Fibroblast of pulmonary artery (primary cell): ENCODE data around the gene COL4A2.

ENCODE experiments used
- DNase-seq: peaks from one replicate; pipeline ENCODE4 v3.0.0-alpha.2; 2010; ENCODE audit warnings: low read depth
- H3K4me3 ChIP-seq: replicated peaks from 2 replicates; pipeline ENCODE4 v1.5.1; 2011; ENCODE audit warnings: low read depth, mild to moderate bottlenecking, control low read depth, low read length, moderate library complexity
- TF ChIP-seq, protein P1 (sequence below): IDR thresholded peaks from 2 replicates; pipeline ENCODE4 v1.5.1; 2011; ENCODE audit warnings: mild to moderate bottlenecking, control low read depth, low read length, inconsistent platforms; ENCODE audit errors: missing control alignments

Gene COL4A2

DNA sequence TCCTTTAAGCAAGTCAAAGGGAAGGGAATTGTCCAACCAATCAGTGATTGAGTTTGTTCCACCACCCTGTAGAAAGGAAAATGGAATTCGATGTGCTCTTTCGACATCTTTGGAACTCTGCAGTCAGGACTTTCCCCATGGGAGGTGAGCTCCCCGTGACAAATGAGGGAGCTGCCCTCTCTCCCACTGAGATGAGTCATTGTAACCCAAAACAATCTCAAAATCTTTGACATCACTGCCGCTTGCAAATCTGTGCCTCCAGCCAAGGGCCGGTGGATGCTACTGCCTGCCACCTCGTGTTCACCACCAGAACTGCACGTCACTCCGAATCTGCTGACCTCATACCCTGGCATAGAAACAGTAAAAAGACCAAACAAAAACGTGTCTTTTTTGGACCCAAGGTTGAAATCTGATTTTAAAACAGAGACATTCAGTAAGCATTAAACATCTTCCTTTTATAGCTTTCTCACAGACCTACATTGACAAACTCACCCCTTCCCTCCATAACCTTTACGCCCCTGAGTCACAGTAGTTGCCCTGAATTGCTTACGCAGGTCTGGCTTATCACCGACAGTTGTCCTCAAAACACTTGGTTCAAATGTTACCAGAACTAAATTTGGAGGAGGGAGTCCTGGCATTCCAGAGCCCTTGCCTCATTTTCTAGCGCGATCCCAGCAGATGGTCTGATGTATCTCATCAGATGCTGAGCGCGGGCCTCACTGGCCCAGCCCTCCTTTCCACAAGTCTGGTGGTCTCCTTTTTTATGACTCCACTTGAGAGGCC is 105.2 kb downstream of the COL4A2 start:
- H3K4me3 ChIP-seq, result no peak overlapping the region
- DNase-seq, result peak; percentile 100
- TF ChIP-seq, protein P1, sequence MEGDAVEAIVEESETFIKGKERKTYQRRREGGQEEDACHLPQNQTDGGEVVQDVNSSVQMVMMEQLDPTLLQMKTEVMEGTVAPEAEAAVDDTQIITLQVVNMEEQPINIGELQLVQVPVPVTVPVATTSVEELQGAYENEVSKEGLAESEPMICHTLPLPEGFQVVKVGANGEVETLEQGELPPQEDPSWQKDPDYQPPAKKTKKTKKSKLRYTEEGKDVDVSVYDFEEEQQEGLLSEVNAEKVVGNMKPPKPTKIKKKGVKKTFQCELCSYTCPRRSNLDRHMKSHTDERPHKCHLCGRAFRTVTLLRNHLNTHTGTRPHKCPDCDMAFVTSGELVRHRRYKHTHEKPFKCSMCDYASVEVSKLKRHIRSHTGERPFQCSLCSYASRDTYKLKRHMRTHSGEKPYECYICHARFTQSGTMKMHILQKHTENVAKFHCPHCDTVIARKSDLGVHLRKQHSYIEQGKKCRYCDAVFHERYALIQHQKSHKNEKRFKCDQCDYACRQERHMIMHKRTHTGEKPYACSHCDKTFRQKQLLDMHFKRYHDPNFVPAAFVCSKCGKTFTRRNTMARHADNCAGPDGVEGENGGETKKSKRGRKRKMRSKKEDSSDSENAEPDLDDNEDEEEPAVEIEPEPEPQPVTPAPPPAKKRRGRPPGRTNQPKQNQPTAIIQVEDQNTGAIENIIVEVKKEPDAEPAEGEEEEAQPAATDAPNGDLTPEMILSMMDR, result peak; percentile 96

DNA sequence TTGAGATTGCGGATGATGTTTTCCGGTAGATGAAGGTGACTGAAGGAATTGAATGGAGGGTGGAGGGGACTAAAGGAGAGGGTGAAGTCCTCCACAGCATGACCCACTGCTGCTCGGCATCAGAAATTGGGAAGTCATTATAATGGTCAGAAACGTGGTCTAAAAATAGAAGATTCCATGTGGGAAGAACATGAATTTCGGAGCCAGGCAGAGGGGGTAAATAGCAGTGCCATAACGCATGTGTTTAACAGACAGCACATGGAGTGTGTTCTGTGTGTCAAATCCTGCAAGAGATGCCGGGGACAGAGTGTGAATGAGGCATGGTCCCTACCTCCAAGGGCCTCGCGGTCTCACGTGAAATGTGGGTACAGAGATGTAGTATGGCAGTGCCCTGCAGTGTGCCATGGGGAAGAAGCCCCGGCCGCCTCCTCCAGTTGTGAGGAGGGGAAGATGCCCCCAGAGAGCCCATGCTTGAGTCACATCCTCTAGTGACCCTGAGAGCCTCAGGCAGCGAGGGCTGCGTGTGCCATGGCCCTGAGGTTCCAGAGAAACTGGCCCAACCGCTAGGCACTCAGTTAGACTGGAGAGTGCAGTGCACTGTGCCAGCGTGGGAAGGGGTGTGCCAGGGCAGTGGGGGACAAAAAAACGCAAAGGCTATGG is 106.1 kb downstream of the COL4A2 start:
- TF ChIP-seq, protein P1, result no peak
- no peak for DNase-seq
- H3K4me3 ChIP-seq, result no peak overlapping the region

DNA sequence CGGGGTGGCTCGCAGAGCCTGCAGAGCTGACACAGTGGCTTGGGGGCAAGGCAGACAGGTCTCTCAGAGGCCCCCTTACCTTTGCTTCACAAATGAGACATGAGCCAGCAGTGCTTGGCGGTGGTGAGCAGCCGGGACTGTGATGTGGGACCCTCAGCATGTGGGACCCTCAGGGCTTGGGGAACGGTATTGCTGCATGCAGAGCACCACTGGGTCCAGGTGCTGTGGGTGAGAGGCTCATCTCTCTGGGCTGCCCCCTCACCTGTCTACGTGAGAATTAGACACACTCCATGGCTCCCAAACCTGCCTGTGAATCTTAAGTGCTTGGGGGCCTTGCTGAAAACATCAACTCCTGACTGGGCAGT is 106.6 kb downstream of the COL4A2 start:
- H3K4me3 ChIP-seq, result no peak overlapping the region
- no peak for DNase-seq
- TF ChIP-seq, protein P1, result no peak

DNA sequence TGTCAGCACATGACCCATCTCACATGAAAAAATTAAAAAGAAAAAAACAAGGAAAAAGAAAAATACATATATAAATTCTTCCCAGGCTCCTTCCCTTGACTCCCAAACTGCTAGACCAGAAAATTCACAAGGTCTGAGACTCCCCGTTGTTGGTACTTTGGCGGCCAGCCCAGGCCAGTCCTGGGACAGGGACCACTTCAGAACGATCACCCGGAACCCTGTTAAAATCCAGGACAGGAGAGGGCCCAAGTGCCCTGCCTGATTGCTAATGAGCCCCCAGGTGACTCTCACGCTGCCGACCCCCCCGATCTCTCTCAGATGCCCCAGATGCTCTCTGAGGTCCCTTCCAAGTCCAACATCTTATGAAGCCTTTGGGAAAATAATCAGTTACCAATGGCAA is 107.2 kb downstream of the COL4A2 start:
- TF ChIP-seq, protein P1, result no peak
- H3K4me3 ChIP-seq, result no peak overlapping the region
- DNase-seq, result no peak

DNA sequence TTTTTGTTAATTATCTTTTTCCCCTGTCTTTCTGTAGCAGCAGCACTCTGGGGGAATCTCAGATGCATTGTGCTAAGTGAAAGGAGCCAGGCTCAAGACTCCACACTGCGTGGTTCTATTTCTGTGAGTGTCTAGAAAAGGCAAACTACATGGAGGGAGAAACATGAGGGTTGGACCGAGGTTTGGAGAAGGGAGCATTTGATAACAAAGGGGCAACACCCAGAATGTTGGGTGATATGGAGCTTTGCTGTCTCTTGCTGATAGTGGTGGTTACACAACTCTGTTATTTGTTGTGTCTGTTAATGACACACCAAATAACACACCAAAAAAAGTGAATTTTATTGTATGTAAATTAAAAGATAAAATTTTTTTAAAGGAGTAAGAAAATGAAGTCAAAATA is 107.8 kb downstream of the COL4A2 start:
- DNase-seq, result no peak
- no peak overlapping the region for H3K4me3 ChIP-seq
- TF ChIP-seq, protein P1, result no peak

DNA sequence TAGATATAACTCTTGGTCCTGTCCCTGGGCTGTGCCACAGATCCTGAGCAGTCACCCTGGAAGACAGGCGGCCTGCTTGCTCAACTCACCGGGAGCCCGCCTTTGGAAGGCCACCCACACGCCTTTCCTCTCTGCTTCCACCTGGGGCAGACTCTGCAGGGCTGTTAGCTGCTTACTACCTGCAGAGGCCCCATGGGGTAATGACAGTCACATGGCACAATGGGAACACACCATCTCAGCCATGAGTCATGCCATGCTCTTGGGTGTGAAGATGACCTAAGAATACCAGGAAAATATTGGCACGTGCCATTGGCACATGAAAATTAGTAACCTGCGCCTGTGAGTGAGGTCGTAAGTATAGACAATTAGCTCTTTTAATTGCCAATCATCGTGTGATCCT is 108.6 kb downstream of the COL4A2 start:
- no peak for DNase-seq
- TF ChIP-seq, protein P1, result no peak
- no peak overlapping the region for H3K4me3 ChIP-seq
